ENCODE data around the gene SPOCK3. TPM values are rescaled to one million over a fixed set of nuclear protein-coding genes. Genes with fewer than 3 reads are reported as not detected.
"Not testable (repeated sequence)": the region's sequence is repeated elsewhere in the genome, so short reads cannot be mapped to it uniquely, and the experiment has no call there.

SPOCK3 gene
- total RNA-seq: not detected in 2 replicates
- not detected for polyA plus RNA-seq (2012)

DNA sequence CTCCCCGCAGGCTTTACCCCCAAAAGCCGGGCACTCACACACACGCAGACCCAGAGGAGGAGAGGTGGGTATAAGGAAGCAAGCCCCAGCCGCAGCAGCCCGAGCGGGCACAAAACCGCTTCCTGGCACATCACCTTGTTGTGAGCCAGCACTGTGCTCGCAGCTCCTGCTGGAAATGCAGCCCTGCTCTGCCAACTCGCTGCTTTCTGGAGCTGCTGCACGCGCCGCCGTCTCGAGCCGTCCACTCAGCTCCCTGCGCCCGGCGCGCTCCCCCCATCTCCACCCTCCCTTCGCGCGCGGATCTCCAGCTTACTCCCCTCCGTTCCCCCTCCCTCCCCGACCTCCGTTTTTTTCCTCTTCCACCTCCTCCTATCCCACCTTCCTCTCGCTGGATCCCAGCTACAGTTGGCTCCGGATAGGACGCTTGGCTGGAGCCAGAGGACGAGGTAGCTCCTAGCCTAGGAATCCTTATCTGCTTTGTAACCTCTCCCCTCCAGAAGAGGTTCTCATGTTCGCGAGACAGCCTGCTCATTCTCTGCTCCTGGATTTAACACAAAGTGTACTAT, at the start of gene SPOCK3:
Gene SPOCK3 (minus strand): TSS at position 179 of the 566 bp plus-strand sequence.
- peak; percentile 25 for DNase-seq (ENCODE audit: low read depth)

DNA sequence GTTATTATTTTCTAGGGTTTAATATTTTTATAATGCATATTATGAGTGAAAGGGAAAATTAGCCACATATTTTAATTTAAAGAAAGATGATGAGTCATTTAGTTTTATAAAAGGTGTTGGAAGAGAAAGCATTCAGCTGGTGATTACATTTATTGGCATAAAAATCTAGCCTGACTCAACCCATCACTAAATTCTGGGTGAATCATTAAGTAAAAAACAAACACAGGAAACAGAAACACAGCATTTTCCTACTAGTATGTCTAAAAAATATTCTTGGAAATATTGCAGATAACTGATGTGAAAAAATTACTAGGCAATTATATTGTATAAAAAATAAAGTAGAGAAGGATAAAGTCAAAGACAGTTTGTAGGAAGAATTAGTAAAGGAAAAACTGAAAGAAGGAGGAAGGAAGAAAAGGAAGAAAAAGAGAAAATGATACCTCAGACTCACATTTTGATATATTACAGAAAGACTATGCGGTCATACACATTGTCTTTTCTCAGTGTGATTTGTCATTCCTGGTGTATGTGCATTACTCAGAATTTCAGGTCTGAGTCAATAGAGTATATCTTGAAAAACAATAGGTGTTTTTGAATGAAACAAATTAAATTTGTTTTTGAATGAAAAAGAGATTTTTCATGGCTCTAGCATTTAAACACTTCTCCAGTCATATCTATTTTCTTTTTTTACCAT, 48.0 kb upstream of the SPOCK3 start:
- DNase-seq (ENCODE audit: low read depth): no peak

DNA sequence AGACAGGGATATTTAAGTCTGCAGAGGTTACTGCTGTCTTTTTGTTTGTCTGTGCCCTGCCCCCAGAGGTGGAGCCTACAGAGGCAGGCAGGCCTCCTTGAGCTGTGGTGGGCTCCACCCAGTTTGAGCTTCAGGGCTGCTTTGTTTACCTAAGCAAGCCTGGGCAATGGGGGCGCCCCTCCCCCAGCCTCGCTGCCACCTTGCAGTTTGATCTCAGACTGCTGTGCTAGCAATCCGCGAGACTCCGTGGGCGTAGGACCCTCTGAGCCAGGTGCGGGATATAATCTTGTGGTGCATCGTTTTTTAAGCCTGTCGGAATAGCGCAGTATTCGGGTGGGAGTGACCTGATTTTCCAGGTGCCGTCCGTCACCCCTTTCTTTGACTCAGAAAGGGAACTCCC, 47.3 kb upstream of the SPOCK3 start:
- DNase-seq (ENCODE audit: low read depth): not testable (repeated sequence)

DNA sequence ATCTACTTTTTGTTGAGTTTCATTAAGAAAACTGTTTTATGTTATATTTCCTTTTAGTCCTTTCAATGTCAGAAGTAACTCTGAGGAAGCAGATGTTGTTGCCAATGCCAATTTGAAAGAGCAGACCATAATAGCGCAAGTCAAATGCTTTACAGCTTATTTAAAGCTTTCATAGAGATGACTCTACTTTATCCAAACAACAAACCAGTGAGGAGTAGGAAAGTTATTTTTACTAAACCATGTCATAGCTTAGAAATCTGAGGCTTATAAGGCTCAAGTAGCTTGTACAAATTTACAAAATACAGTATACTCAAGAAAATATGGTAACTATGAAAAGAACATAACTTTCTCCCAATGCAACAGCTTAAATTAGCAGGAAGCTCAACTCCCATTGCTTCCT, 40.1 kb upstream of the SPOCK3 start:
- DNase-seq (ENCODE audit: low read depth): no peak

GRCh38 chr4:167265231-167265630, 30.9 kb upstream of the SPOCK3 start:
- no peak for DNase-seq (ENCODE audit: low read depth)

DNA sequence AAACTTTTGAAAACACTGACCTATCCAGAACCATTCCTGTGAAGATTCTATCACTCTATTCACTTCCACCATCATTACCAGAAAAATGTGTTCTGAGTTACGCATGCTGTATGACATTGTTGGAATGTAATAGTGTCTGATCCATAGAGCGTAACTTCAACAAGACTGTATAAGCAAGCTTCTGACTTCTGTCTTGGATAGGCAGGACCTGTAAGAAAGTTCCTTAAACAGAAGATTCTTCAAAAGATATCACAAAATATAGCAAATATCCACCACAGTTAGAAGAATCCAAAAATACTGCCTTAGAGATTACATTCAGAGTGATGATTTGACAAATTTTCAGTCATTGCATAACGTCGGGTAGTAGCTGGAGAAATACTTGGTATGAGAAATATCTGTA, 14.0 kb upstream of the SPOCK3 start:
- no peak for DNase-seq (ENCODE audit: low read depth)

GRCh38 chr4:167239627-167240026, 5.3 kb upstream of the SPOCK3 start:
- no peak for DNase-seq (ENCODE audit: low read depth)

DNA sequence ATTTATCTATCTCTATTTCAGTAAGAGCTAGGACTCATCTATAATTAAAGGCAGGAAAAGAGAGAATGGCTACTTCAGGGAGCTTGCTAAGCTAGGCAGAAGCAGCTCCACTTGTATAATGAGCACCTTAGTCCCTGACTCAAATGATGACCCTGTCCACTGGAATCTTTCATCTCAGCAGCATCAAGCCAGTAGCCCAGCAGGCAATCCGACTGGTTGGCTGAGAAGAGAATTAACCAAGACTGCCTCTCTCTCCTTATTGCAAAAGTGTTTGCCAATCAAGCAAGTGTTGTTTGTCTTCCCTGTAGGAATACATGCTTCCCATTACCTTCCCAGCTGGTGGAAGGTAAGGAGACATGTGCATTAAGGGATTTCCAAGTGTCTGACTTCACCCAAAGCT, 3.9 kb upstream of the SPOCK3 start:
- no peak for DNase-seq (ENCODE audit: low read depth)

GRCh38 chr4:167233685-167234315, 494 bp downstream of the SPOCK3 start:
- peak; percentile 20 for DNase-seq (ENCODE audit: low read depth)

GRCh38 chr4:167232805-167233684, 1.2 kb downstream of the SPOCK3 start:
- DNase-seq (ENCODE audit: low read depth): no peak

DNA sequence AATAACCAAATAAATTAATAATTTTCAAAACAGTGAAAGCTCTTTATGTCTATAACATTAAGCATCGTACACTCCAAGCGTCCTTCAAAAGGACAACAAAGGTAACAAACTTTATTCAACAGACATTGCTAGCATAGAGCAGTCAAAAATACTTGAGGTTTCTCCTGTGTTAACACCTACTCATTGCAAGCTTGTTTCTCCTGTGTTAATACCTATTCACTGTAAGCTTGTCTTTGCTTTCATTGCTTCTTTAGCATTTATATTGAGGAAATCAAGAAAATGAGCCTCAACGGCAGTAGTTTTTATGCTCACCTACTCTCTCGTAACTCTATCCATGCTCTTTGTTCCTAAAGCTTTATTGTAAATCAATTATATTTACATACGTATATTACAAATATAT, 3.5 kb downstream of the SPOCK3 start:
- DNase-seq (ENCODE audit: low read depth): no peak

DNA sequence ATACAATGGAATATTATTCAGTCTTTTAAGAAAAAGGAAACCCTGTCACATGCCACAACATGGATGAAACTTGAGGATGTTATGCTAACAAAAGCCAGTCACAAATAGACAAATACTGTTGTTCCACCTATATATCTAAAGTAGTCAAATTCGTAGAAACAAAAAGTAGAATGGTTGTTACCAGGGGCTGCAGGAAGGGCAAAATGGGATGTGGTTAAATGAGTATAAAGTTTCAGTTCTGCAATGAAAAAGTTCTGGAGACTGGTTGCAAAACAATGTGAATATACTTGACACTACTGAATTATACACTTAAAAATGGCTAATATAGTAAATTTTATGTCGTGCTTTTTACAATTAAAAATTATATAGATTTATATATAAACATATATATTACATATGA, 12.2 kb downstream of the SPOCK3 start:
- DNase-seq (ENCODE audit: low read depth): no peak

GRCh38 chr4:167221084-167221483, 13.2 kb downstream of the SPOCK3 start:
- DNase-seq (ENCODE audit: low read depth): no peak

- no peak for DNase-seq (ENCODE audit: low read depth)
These were observed 16.2 kb downstream of the SPOCK3 start for GRCh38 chr4:167218022-167218608.

GRCh38 chr4:167216783-167217182, 17.5 kb downstream of the SPOCK3 start:
- DNase-seq (ENCODE audit: low read depth): no peak

DNA sequence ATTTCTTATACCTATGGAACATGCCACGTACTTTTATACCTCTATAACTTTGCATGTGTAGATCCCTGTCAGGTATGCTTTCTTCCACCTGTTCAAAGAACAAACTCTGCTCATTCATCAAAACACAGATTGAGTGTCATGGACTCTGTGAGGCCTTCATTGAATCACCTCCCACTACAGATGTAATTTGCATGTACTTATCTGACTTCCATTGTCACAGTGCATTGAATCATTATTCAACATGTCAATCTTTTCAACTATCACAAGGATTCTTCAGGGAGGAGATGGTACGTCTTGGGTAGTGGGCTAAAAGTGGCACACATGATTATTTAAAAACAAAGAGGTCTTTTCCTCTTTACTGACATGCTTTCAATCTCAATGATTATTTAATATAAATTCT, 24.1 kb downstream of the SPOCK3 start:
- DNase-seq (ENCODE audit: low read depth): no peak

GRCh38 chr4:167196344-167197012, 37.8 kb downstream of the SPOCK3 start:
- no peak for DNase-seq (ENCODE audit: low read depth)

GRCh38 chr4:167190379-167190778, 43.9 kb downstream of the SPOCK3 start:
- DNase-seq (ENCODE audit: low read depth): no peak

DNA sequence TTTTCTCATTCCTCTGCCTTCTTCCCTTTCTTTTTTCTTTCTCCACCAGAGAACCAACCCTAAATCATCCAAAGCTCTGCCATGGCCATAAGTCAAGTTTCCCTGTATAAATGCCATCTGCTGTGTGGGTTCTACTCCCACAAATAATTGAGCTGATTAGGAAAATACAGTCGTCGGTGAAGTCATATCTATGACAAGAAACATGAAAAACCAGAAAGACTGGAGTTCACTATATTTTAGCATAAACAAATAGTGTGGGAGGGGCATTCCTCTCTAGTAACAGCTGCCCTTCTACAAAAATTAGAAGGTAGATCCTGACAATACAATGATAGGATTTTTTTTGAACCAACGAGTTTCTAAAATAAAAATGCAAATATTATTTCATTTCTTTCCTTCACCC, 48.8 kb downstream of the SPOCK3 start:
- DNase-seq (ENCODE audit: low read depth): no peak

GRCh38 chr4:167183036-167183435, 51.3 kb downstream of the SPOCK3 start:
- DNase-seq (ENCODE audit: low read depth): no peak

DNA sequence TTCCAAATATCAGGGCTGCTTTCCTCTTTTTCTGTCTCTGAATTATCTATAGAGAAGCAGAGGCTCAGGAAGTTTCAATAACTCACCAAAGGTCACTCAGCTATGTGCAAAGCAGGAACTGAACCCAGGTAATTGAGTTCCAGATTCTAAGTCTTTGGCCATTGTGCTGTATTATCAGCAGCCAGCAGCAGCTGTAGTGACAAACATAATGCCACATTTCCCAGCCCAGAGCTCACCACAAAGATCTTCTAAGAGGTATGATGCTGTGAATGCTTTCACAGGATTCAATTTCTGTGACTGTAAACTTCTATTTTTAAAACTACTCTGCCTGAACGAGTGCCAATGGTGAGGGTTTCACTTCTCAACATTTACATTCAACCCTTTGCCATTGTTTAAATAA, 56.4 kb downstream of the SPOCK3 start:
- DNase-seq (ENCODE audit: low read depth): peak; percentile 1
